Activated T-helper 2 cell treated with anti-CD3 and anti-CD28 coated beads, Interferon-gamma antibody, Interleukin-2, Interleukin-4, amounts not matched to agents 10 μg/mL and 5 μg/mL and 100 μg/mL, durations not matched to agents 14 hours and 24 hours and 36 hours (primary cell): Measurements from ENCODE around the gene ASB4. TPM values are rescaled to one million over a fixed set of nuclear protein-coding genes. Genes with fewer than 3 reads are reported as not detected.

Experiments used
- DNase-seq: peaks from one replicate; pipeline ENCODE4 v3.0.0; 2021; ENCODE audit warnings: low spot score
- H3K27ac Mint-ChIP-seq: one replicate; pipeline ENCODE4 v1.8.0; 2021; ENCODE audit warnings: mixed read lengths
- H3K27me3 Mint-ChIP-seq: one replicate; pipeline ENCODE4 v1.8.0; 2021; ENCODE audit warnings: low read depth, mixed read lengths
- H3K36me3 Mint-ChIP-seq: one replicate; pipeline ENCODE4 v1.8.0; 2021; ENCODE audit warnings: low read depth, mixed read lengths
- H3K4me1 Mint-ChIP-seq: one replicate; pipeline ENCODE4 v1.8.0; 2021; ENCODE audit warnings: low read depth, mixed read lengths
- H3K4me3 Mint-ChIP-seq: one replicate; pipeline ENCODE4 v1.8.0; 2021; ENCODE audit warnings: low read depth, mild to moderate bottlenecking, moderate library complexity, mixed read lengths
- H3K9me3 Mint-ChIP-seq: one replicate; pipeline ENCODE4 v1.8.0; 2021; ENCODE audit warnings: mixed read lengths
- intact Hi-C: fragments of 100-400 bp; cut with micrococcal nuclease; formaldehyde crosslinking; loops from one replicate; pipeline ENCODE4 v1.15.1; 2023
- total RNA-seq: library from RNA; stranded (reverse); gene quantifications from 2 replicates; pipeline ENCODE4 v1.2.3, GENCODE V29; 2022

ASB4 gene
- total RNA-seq, 1 donor from 2014 or later, result not detected

DNA sequence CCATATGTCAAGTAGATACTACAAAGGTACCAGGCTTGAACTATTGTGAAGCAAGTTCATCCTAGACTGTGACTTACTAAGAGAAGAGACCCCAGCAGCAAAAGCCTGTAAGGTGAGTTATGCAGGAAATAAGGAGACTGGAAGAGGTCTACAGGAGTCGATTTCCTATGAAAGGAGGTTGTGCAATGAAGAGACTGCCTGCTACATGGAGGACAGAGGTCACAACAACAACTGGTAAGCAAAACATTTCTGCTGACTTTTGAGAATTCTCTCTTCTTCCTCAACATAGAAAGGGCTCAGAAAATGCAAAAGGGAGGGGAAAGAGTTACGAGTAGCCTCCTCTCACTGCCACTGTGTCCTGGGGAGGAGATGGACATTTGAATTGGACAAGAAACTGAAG lies 68.2 kb downstream of the ASB4 start:
- DNase-seq, result no peak
- Mint-ChIP-seq H3K4me3 (no peak overlapping the region), H3K27me3 (no peaks in the 10 kb centered on the region), H3K4me1 (no peaks in the 10 kb centered on the region), H3K36me3 (no peaks in the 10 kb centered on the region), H3K9me3 (no peaks in the 10 kb centered on the region), H3K27ac (no peak overlapping the region)
- intact Hi-C loops, result no loop called here

DNA sequence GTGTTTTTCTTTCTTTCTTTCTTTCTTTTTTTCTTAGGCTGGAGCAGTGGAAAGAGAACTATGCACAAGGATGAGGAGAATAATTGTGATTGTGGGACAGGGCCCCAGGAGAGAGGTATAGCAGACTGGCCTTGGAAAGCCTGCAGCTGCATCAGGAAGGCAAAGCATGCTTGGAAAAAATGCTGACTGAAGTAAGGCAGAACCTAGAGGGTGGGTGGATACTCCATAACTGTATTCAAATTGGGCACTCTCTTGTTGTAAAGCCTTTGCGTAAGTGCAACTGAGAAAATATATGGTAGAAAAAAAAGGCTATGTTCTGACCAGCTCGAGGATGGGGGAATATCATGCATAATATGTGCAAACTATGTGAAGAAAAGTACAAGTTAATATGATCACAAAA lies 71.0 kb downstream of the ASB4 start:
- no peaks in the 10 kb centered on the region for H3K27me3 Mint-ChIP-seq
- no peak overlapping the region for H3K4me3 Mint-ChIP-seq
- H3K4me1 Mint-ChIP-seq, result no peaks in the 10 kb centered on the region
- H3K27ac Mint-ChIP-seq, result no peak overlapping the region
- intact Hi-C loops, result no loop called here
- no peaks in the 10 kb centered on the region for H3K9me3 Mint-ChIP-seq
- H3K36me3 Mint-ChIP-seq, result no peaks in the 10 kb centered on the region
- DNase-seq, result no peak

GRCh38 chr7:95558864-95559263 lies 73.1 kb downstream of the ASB4 start:
- no peaks in the 10 kb centered on the region for H3K4me1 Mint-ChIP-seq
- H3K9me3 Mint-ChIP-seq, result no peaks in the 10 kb centered on the region
- DNase-seq, result no peak
- intact Hi-C loops, result no loop called here
- H3K4me3 Mint-ChIP-seq, result no peak overlapping the region
- no peaks in the 10 kb centered on the region for H3K27me3 Mint-ChIP-seq
- no peaks in the 10 kb centered on the region for H3K36me3 Mint-ChIP-seq
- H3K27ac Mint-ChIP-seq, result no peak overlapping the region

DNA sequence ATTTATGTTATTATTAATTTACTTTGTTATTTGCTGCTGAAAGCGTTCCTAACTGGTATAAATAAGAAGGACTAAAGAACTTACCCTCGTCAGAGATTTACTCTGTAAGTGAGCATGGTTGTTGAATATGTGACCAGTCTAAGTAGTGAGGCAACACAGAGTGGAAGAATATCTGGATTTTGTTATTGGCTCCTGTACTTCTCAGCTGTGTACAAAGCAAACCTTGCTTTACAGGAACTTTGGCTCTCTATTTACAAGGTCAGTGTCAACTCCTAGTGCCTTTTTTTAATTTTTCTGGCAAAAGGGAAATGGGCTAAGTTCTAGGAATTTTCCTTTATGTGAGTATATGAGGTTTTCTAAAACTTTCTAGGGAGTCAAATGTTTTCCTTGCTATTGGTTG lies 74.9 kb downstream of the ASB4 start:
- Mint-ChIP-seq H3K27me3 (no peaks in the 10 kb centered on the region), H3K9me3 (no peaks in the 10 kb centered on the region), H3K36me3 (no peaks in the 10 kb centered on the region), H3K4me3 (no peak overlapping the region), H3K4me1 (no peaks in the 10 kb centered on the region), H3K27ac (no peak overlapping the region)
- DNase-seq, result no peak
- intact Hi-C loops, result no loop called here

- no peaks in the 10 kb centered on the region for H3K36me3 Mint-ChIP-seq
- intact Hi-C loops, result no loop called here
- H3K27ac Mint-ChIP-seq, result no peak overlapping the region
- no peak overlapping the region for H3K4me3 Mint-ChIP-seq
- no peaks in the 10 kb centered on the region for H3K9me3 Mint-ChIP-seq
- H3K27me3 Mint-ChIP-seq, result no peaks in the 10 kb centered on the region
- no peaks in the 10 kb centered on the region for H3K4me1 Mint-ChIP-seq
- DNase-seq, result no peak
Observed at GRCh38 chr7:95569720-95570119, 84.0 kb downstream of the ASB4 start.

DNA sequence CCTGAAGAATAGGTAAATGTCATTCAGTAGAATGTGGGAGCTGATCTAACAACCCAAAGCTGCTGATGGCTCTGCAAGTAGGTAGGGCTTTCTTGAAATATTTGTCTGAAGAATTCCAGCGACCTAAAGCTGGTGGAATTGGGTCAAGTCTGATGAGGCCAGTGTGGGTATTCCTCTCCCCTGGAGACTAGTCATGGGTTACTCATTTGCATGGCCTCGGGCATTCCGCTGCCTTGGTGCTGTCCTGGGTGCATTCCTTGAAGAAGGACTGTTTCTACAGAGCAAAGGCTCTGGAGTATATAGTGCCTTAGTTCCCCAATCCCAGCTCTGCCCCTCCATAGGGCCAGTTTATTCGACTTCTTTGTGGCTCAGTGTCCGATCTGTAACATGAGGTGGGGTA lies 91.4 kb downstream of the ASB4 start:
- Mint-ChIP-seq H3K4me1 (no peaks in the 10 kb centered on the region), H3K27me3 (no peaks in the 10 kb centered on the region), H3K9me3 (no peaks in the 10 kb centered on the region), H3K4me3 (no peak overlapping the region), H3K36me3 (no peaks in the 10 kb centered on the region), H3K27ac (no peak overlapping the region)
- no peak for DNase-seq
- intact Hi-C loops, result no loop called here

- H3K4me1 Mint-ChIP-seq, result no peaks in the 10 kb centered on the region
- no peaks in the 10 kb centered on the region for H3K27me3 Mint-ChIP-seq
- H3K4me3 Mint-ChIP-seq, result no peak overlapping the region
- DNase-seq, result no peak
- intact Hi-C loops, result no loop called here
- H3K27ac Mint-ChIP-seq, result no peak overlapping the region
- H3K9me3 Mint-ChIP-seq, result no peaks in the 10 kb centered on the region
- no peaks in the 10 kb centered on the region for H3K36me3 Mint-ChIP-seq
Observed at GRCh38 chr7:95578299-95578855, 92.6 kb downstream of the ASB4 start.

- no peaks in the 10 kb centered on the region for H3K9me3 Mint-ChIP-seq
- H3K27me3 Mint-ChIP-seq, result peaks cover 2% of the 10 kb centered on the region
- no peaks in the 10 kb centered on the region for H3K4me1 Mint-ChIP-seq
- intact Hi-C loops, result no loop called here
- no peak overlapping the region for H3K4me3 Mint-ChIP-seq
- H3K36me3 Mint-ChIP-seq, result no peaks in the 10 kb centered on the region
- no peak for DNase-seq
- H3K27ac Mint-ChIP-seq, result no peak overlapping the region
Observed at GRCh38 chr7:95579318-95579717, 93.6 kb downstream of the ASB4 start.

- Mint-ChIP-seq H3K9me3 (no peaks in the 10 kb centered on the region), H3K27ac (no peak overlapping the region), H3K4me3 (no peak overlapping the region), H3K27me3 (peaks cover 2% of the 10 kb centered on the region), H3K36me3 (no peaks in the 10 kb centered on the region), H3K4me1 (no peaks in the 10 kb centered on the region)
- no peak for DNase-seq
- intact Hi-C loops, result no loop called here
Observed at GRCh38 chr7:95581467-95581866, 95.7 kb downstream of the ASB4 start.

- DNase-seq, result no peak
- Mint-ChIP-seq H3K36me3 (no peaks in the 10 kb centered on the region), H3K27ac (no peak overlapping the region), H3K4me3 (no peak overlapping the region), H3K4me1 (no peaks in the 10 kb centered on the region), H3K27me3 (peaks cover 2% of the 10 kb centered on the region), H3K9me3 (no peaks in the 10 kb centered on the region)
- intact Hi-C loops, result no loop called here
Observed at GRCh38 chr7:95582578-95583293, 97.0 kb downstream of the ASB4 start.

DNA sequence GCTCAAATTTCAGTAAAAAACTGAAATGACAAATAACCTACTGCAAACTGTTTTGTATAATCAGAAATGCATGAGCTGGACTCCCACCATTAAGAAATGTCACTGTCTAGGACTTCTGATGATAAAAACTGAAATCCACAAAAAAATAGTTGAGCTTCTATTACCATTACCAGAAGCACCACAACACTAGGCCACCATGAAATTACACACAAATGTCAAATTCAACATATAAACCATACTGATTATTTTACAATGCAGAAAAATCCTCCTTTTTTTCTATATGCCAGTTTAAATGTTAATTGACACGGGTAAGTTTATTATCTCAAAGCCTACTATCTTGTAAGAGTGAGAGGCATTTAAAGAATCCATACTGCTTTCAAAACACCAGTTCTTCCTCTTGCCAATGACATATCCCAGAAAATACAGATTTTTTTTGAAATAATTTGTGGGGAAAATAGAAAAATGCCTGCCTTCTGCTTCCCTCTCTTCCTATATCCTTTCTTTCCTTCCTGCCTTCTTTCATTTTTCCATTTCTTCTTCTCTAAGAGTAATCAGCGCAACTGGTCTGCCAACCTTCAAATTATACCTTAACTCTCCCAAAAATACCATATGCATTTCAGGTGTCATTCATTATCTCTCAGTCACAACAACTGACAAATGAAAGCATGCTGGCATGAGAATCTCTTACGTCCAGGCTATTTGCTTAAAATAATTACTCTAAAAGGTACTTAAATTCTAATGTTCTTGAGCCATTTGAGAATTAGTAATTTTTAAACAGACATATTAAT lies 98.3 kb downstream of the ASB4 start:
- Mint-ChIP-seq H3K36me3 (no peaks in the 10 kb centered on the region), H3K4me1 (no peaks in the 10 kb centered on the region), H3K9me3 (no peaks in the 10 kb centered on the region), H3K4me3 (no peak overlapping the region), H3K27ac (no peak overlapping the region), H3K27me3 (peaks cover 2% of the 10 kb centered on the region)
- intact Hi-C loops, result no loop called here
- no peak for DNase-seq

- Mint-ChIP-seq H3K27ac (no peak overlapping the region), H3K36me3 (no peaks in the 10 kb centered on the region), H3K4me1 (no peaks in the 10 kb centered on the region), H3K4me3 (no peak overlapping the region), H3K27me3 (peaks cover 2% of the 10 kb centered on the region), H3K9me3 (no peaks in the 10 kb centered on the region)
- DNase-seq, result no peak
- intact Hi-C loops, result no loop called here
Observed at GRCh38 chr7:95584769-95585425, 99.2 kb downstream of the ASB4 start.

GRCh38 chr7:95585426-95585789 lies 99.7 kb downstream of the ASB4 start:
- no peak for DNase-seq
- no peak overlapping the region for H3K27ac Mint-ChIP-seq
- intact Hi-C loops, result no loop called here
- H3K4me1 Mint-ChIP-seq, result no peaks in the 10 kb centered on the region
- H3K4me3 Mint-ChIP-seq, result no peak overlapping the region
- H3K9me3 Mint-ChIP-seq, result no peaks in the 10 kb centered on the region
- peaks cover 2% of the 10 kb centered on the region for H3K27me3 Mint-ChIP-seq
- H3K36me3 Mint-ChIP-seq, result no peaks in the 10 kb centered on the region
